Measurements from ENCODE around the gene HMCN2.

The HMCN2 gene

GRCh38 chr9:130327781-130328348 lies 62.3 kb downstream of the HMCN2 start:
- no peak overlapping the region for H3K4me2 ChIP-seq (ENCODE audit: low read depth, low read length, poor library complexity, severe bottlenecking)
- no peaks in the 10 kb centered on the region for H3K36me3 ChIP-seq (ENCODE audit: insufficient read depth, low read length)
- H3K27me3 ChIP-seq (ENCODE audit: insufficient read depth, low read length, poor library complexity, severe bottlenecking): no peaks in the 10 kb centered on the region
- H3K79me2 ChIP-seq (ENCODE audit: insufficient read depth, low read length): no peaks in the 10 kb centered on the region
- H2AFZ ChIP-seq (ENCODE audit: low read length): no peak overlapping the region
- no peaks in the 10 kb centered on the region for H3K4me1 ChIP-seq (ENCODE audit: insufficient read depth, low read length, poor library complexity, severe bottlenecking)
- no peak overlapping the region for H3K4me3 ChIP-seq (ENCODE audit: low read length, poor library complexity, severe bottlenecking)
- no peaks in the 10 kb centered on the region for H3K9me2 ChIP-seq (replicated peaks; ENCODE audit: low read depth, low read length)
- TF ChIP-seq EZH2phosphoT487 (IDR thresholded peaks at IDR 0.05; ENCODE audit: borderline replicate concordance): no peak
- no peak for TF ChIP-seq CTCF (conservative IDR thresholded peaks at IDR 0.05; ENCODE audit: low read length)
- no peak overlapping the region for H3K9ac ChIP-seq (ENCODE audit: low read depth, low read length, poor library complexity, severe bottlenecking)
- H3K9me3 ChIP-seq (ENCODE audit: insufficient read depth, low read depth, low read length): no peaks in the 10 kb centered on the region
- H3F3A ChIP-seq (ENCODE audit: low read depth): no peaks in the 10 kb centered on the region
- no peaks in the 10 kb centered on the region for H4K20me1 ChIP-seq (ENCODE audit: insufficient read depth, low read length, poor library complexity, severe bottlenecking)

- H3K36me3 ChIP-seq (ENCODE audit: insufficient read depth, low read length): no peaks in the 10 kb centered on the region
- H3K27me3 ChIP-seq (ENCODE audit: insufficient read depth, low read length, poor library complexity, severe bottlenecking): no peaks in the 10 kb centered on the region
- no peaks in the 10 kb centered on the region for H3K4me1 ChIP-seq (ENCODE audit: insufficient read depth, low read length, poor library complexity, severe bottlenecking)
- H2AFZ ChIP-seq (ENCODE audit: low read length): no peak overlapping the region
- H3F3A ChIP-seq (ENCODE audit: low read depth): no peaks in the 10 kb centered on the region
- TF ChIP-seq EZH2phosphoT487 (IDR thresholded peaks at IDR 0.05; ENCODE audit: borderline replicate concordance): no peak
- no peak for TF ChIP-seq CTCF (conservative IDR thresholded peaks at IDR 0.05; ENCODE audit: low read length)
- H4K20me1 ChIP-seq (ENCODE audit: insufficient read depth, low read length, poor library complexity, severe bottlenecking): no peaks in the 10 kb centered on the region
- H3K79me2 ChIP-seq (ENCODE audit: insufficient read depth, low read length): no peaks in the 10 kb centered on the region
- no peaks in the 10 kb centered on the region for H3K9me3 ChIP-seq (ENCODE audit: insufficient read depth, low read depth, low read length)
- no peak overlapping the region for H3K4me2 ChIP-seq (ENCODE audit: low read depth, low read length, poor library complexity, severe bottlenecking)
- H3K9ac ChIP-seq (ENCODE audit: low read depth, low read length, poor library complexity, severe bottlenecking): no peak overlapping the region
- no peak overlapping the region for H3K4me3 ChIP-seq (ENCODE audit: low read length, poor library complexity, severe bottlenecking)
- no peaks in the 10 kb centered on the region for H3K9me2 ChIP-seq (replicated peaks; ENCODE audit: low read depth, low read length)
Observed at GRCh38 chr9:130328349-130328801, 62.8 kb downstream of the HMCN2 start.

- H3K9ac ChIP-seq (ENCODE audit: low read depth, low read length, poor library complexity, severe bottlenecking): no peak overlapping the region
- H3K9me2 ChIP-seq (replicated peaks; ENCODE audit: low read depth, low read length): no peaks in the 10 kb centered on the region
- H3F3A ChIP-seq (ENCODE audit: low read depth): no peaks in the 10 kb centered on the region
- no peak overlapping the region for H3K4me3 ChIP-seq (ENCODE audit: low read length, poor library complexity, severe bottlenecking)
- no peak for TF ChIP-seq CTCF (conservative IDR thresholded peaks at IDR 0.05; ENCODE audit: low read length)
- TF ChIP-seq EZH2phosphoT487 (IDR thresholded peaks at IDR 0.05; ENCODE audit: borderline replicate concordance): no peak
- no peaks in the 10 kb centered on the region for H3K4me1 ChIP-seq (ENCODE audit: insufficient read depth, low read length, poor library complexity, severe bottlenecking)
- H3K79me2 ChIP-seq (ENCODE audit: insufficient read depth, low read length): no peaks in the 10 kb centered on the region
- H3K27me3 ChIP-seq (ENCODE audit: insufficient read depth, low read length, poor library complexity, severe bottlenecking): no peaks in the 10 kb centered on the region
- no peaks in the 10 kb centered on the region for H3K36me3 ChIP-seq (ENCODE audit: insufficient read depth, low read length)
- no peaks in the 10 kb centered on the region for H4K20me1 ChIP-seq (ENCODE audit: insufficient read depth, low read length, poor library complexity, severe bottlenecking)
- no peak overlapping the region for H3K4me2 ChIP-seq (ENCODE audit: low read depth, low read length, poor library complexity, severe bottlenecking)
- no peak overlapping the region for H2AFZ ChIP-seq (ENCODE audit: low read length)
- H3K9me3 ChIP-seq (ENCODE audit: insufficient read depth, low read depth, low read length): no peaks in the 10 kb centered on the region
Observed at GRCh38 chr9:130329061-130329460, 63.5 kb downstream of the HMCN2 start.
